ENCODE results near the gene CYGB. TPM values are rescaled to one million over a fixed set of nuclear protein-coding genes. Genes with fewer than 3 reads are reported as not detected.

Gene CYGB
- total RNA-seq, 1 donor from 2014 or later, result 30.2 TPM

DNA sequence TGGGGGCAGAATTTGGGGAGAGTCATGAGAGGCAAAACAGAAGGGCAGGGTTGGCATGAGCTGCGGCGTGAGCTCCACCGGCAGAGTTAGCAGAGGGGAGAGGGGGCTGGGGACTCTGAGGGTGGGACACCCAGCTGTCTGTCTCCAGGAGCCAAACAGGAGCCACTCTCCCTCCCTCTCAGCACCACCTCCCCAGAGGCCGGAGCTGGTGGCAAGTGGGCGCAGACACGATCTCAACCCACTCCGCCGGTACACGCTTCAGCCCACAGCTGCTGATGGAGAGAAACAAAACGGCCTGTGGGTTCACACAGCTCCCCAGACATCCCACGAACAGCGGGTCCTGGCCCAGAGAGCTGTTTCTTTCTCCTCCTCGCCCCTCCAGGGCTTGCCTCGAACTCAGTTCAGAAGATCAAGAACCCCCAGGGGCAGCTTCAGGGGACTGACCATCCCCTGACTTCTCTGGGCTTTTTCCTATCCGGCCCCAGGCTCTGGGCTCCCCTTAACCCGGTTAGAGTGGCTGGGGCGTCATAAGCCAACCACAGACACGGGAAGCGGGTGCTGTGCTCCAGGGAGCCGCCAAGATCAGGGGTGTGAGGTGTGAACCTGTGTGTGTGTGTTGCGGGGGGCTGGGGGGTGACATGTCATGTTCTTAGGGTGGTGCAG, 43.9 kb downstream of the CYGB start:
- Histone ChIP-seq H3K27ac (peak overlapping the region; percentile 90), H3K9me3 (no peaks in the 10 kb centered on the region), H3K4me3 (peak overlapping the region; percentile 34), H3K4me1 (peaks cover 79% of the 10 kb centered on the region), H3K36me3 (no peaks in the 10 kb centered on the region), H3K27me3 (ENCODE audit: low read depth) (no peaks in the 10 kb centered on the region)
- ATAC-seq, result no peak
- DNase-seq, result no peak
- intact Hi-C loops (cut with DNase I), result no loop called here
- TF ChIP-seq, protein P1, sequence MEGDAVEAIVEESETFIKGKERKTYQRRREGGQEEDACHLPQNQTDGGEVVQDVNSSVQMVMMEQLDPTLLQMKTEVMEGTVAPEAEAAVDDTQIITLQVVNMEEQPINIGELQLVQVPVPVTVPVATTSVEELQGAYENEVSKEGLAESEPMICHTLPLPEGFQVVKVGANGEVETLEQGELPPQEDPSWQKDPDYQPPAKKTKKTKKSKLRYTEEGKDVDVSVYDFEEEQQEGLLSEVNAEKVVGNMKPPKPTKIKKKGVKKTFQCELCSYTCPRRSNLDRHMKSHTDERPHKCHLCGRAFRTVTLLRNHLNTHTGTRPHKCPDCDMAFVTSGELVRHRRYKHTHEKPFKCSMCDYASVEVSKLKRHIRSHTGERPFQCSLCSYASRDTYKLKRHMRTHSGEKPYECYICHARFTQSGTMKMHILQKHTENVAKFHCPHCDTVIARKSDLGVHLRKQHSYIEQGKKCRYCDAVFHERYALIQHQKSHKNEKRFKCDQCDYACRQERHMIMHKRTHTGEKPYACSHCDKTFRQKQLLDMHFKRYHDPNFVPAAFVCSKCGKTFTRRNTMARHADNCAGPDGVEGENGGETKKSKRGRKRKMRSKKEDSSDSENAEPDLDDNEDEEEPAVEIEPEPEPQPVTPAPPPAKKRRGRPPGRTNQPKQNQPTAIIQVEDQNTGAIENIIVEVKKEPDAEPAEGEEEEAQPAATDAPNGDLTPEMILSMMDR (IDR thresholded peaks at IDR 0.05), result no peak

DNA sequence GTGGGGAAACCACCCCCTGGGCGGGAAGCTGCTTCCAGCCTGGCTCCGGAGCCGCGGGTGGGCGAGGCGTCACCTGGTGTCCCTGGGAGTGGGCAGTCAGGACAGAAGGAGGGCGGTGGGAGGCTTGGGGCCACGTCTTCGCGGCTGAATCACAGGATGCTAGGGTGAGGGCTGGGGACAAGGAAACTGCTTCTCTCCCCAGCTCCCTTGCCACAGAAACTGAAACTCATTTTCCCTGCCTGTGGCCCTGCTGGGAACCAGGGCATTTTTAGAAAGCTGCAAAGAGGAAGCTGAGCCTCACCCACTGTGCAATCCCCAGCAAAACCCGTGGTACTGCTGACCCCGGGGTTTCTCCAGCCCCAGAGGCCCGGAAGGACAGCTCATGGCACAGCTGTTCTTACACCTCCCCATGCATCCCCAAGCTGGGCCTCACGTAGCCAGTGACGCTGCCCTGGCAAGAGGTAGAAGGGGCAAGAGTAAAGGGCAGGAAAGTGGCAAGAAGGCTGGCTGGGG, 44.5 kb downstream of the CYGB start:
- peak overlapping the region; percentile 34 for H3K4me3 ChIP-seq
- H3K36me3 ChIP-seq, result no peaks in the 10 kb centered on the region
- DNase-seq, result peak; percentile 88
- no peaks in the 10 kb centered on the region for H3K27me3 ChIP-seq (ENCODE audit: low read depth)
- no peaks in the 10 kb centered on the region for H3K9me3 ChIP-seq
- H3K27ac ChIP-seq, result peak overlapping the region; percentile 90
- ATAC-seq, result peak; percentile 76 to 81
- intact Hi-C loops (cut with DNase I), result no loop called here
- peaks cover 73% of the 10 kb centered on the region for H3K4me1 ChIP-seq
- TF ChIP-seq, protein P1 (IDR thresholded peaks at IDR 0.05), result no peak

DNA sequence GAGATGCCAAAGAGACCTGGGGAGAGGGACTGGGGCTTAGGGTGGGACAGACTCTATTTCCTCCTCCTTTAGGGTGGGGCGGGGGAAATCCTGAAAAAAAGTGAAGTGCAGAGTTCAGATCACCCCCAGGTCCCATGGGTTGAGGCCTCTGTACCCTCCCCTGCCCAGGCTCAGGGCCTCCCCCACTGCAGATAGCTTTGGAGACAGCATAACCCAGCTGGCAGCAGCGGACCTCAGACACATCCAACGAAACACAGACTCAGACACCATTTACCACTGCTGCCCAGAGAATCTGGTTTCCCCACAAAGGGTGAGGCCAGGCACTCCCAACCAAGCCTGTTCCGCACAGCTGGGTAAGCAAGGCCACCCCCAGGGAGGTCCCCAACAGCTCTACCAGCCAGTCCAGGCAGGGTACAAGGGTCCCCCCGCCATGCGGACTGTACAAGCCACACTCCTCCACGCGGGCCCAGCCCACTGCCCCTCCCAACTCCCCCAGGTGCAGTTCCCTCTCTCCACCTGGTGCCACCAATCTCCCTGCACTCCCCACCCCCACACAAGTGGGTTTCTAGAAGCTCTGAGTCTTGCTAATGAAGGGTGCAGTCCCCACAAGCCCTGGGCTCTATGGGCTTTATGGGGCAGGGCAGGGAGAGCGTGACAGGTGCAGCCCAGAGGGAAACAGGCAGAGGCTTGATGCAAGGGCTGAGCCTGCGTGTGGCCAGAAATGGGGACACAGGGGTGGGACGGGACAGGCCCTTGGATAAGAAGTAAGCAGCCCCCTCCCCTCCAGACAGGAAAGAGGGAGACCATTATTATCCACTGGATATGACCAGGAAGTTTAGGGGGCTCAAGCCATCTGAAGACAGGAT, 45.2 kb downstream of the CYGB start:
- peak overlapping the region; percentile 34 for H3K4me3 ChIP-seq

DNA sequence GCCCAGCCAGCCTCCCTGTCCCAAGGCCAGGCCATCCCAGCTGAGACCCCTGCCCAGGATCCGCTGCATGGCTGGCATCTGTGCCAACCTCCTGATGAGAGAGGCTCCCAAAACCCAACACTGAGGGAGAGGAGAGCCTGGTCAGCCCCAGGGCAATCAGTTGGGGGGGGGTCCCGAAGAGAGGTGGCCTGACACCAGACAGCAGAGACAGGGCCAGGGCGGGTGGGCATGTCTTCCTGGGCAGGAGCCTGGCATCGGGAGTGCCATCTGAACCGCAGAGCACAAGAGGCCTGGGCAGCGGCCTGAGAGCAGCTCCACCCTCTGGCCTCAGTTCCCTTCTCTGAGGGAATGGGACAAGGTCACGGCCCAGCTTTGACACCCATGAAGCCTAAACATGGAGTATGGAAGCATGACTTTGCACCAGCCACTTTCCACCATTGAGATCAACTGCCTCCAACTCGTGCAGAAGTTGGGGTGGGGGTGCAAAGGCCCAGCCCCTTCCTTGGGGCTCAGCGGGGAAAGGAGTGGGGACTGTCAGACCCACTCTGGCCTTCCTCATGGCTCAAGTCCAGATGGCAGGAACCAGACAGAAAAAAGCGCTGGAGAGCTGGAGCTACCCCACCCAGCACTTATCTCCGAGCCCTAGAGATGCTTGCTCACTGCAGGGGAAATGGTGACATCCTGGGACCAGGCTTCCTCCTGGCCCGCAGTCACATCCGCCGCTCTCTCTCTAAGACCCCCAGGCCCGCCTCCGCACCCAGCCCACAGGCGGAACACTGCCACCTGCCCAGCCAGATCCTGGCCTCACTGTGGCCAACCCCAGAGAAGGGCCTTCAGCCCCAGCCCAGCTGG, 46.0 kb downstream of the CYGB start:
- Histone ChIP-seq H3K9me3 (no peaks in the 10 kb centered on the region), H3K4me1 (peaks cover 59% of the 10 kb centered on the region), H3K27me3 (ENCODE audit: low read depth) (no peaks in the 10 kb centered on the region), H3K4me3 (peak overlapping the region; percentile 34), H3K36me3 (peaks cover 6% of the 10 kb centered on the region), H3K27ac (peak overlapping the region; percentile 90)
- intact Hi-C loops (cut with DNase I), result no loop called here
- peak; percentile 23 to 28 for ATAC-seq
- peak; percentile 61 for DNase-seq
- TF ChIP-seq, protein P1 (IDR thresholded peaks at IDR 0.05), result no peak

More for the DNA sequence above, 45.2 kb downstream of the CYGB start:
- Histone ChIP-seq H3K9me3 (no peaks in the 10 kb centered on the region), H3K27me3 (ENCODE audit: low read depth) (no peaks in the 10 kb centered on the region), H3K27ac (peak overlapping the region; percentile 90), H3K4me1 (peaks cover 66% of the 10 kb centered on the region), H3K36me3 (peaks cover 3% of the 10 kb centered on the region)
- TF ChIP-seq, protein P1 (IDR thresholded peaks at IDR 0.05), result no peak
- DNase-seq, result peak; percentile 67
- peak; percentile 20 to 46 for ATAC-seq
- intact Hi-C loops (cut with DNase I), result no loop called here
